ENCODE data around the gene FLT4.

Gene FLT4

GRCh38 chr5:180590543-180591310 is 58.7 kb downstream of the FLT4 start:
- no peak for DNase-seq

- DNase-seq: no peak
Measured at GRCh38 chr5:180589771-180590542, 59.4 kb downstream of the FLT4 start.

DNA sequence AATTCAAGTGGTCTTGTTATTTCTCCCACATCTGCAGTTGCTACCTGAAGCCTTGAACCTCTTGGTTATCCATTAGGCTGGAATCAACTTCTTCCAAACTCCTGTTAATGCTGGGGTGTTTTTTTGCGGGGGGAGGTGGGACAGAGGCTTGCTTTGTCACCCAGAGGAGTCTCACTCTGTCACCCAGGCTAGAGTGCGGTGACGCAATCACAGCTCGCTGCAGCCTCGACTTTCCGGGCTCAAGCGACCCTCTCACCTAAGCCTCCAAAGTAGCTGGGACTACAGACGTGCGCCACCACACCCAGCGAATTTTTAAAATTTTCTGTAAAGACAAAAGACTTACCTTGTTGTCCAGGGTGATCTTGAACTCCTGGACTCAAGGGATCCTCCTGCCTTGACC is 62.5 kb downstream of the FLT4 start:
- DNase-seq: no peak

DNA sequence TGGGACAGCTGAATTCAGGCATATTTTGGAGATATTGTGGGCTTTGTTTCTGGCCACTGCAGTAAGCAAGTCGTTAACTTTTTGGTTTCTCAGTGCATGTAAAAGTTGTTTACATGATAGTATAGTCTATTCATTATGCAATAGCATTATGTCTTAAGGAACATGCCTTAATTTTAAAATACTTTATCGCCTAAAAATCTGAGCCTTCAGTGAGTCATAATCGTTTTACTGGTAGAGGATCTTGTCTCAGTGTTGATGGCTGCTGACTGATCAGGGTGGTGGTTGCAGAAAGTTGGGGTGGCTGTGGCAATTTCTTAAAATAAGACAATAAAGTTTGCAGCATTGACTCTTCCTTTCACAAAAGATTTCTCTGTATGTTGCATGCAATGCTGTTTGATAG is 63.2 kb downstream of the FLT4 start:
- DNase-seq: no peak

DNA sequence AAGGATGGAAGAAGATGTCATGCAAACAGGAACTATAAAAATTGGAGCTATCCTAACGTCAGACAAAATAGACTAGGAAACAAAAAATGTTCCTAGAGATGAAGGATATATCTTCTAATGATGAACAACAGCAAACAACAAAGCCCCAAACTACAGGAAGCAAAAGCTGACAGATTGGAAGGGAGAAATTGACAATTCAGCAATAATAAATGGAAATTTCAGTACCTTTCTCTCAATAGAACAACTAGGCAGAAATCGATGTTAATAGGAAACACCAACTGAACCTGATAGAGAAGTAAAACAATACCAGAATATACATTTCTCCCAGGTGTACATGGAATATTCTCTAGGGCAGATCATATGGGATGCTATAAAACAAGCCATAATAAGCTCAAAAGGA is 65.7 kb downstream of the FLT4 start:
- DNase-seq: no peak

DNA sequence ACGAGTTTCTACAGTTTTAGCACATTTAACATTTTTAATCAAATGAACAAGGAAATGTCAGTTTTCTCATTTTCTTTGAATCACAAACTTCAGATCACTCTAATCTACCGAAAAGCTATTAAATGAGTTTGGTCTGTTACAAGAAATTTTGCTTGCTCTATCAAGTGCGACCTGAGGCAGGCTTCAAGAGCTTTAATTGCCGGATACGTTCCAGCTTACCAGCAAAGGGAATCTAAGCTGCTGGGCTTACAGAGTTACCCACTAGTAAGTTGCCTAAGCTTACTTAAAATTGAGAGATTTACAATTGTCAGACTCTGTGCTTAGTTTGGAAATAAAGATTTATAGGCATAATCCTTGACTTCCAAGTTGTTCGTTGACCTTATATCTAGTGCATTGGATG is 68.7 kb downstream of the FLT4 start:
- no peak for DNase-seq

DNA sequence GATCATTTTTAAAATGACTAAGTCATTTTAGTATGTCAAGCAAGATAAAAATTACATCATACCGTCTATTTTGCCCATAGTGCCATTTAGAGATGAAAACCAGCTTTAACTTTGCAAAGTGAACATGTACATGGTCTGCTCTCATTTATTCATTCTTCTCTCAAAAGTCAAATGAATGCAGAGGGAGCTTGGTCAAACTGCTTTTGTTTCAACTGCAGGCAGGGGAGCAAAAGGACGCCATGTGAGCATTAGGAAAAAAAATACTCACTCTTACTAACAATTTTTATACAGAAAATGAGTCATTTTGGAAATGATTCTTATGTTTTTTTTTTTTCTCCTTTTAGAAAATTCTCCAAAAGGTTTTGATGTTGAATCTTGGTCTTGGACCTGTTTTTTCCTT is 73.8 kb downstream of the FLT4 start:
- no peak for DNase-seq

DNA sequence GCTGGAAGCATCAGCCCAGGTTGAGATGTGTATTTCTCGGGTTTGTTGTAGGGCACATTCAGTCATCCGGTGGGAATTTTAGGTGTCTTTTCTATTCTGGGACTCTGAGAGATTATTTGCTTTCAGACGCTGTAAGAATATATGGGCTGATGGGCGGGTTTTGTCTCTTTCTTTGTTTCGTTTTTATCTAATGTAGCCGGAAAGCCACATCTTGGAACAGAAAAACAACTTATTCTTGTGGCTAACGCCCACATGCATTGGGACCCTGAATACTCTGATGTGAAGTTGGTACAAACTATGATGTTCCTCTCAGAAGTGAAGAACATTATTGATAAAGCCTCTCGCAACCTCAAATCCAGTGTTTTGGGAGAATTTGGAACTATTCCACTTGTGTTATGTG is 80.5 kb downstream of the FLT4 start:
- no peak for DNase-seq

- no peak for DNase-seq
Measured at GRCh38 chr5:180563994-180564393, 85.4 kb downstream of the FLT4 start.

- no peak for DNase-seq
Measured at GRCh38 chr5:180558232-180558631, 91.2 kb downstream of the FLT4 start.

- DNase-seq: no peak
Measured at GRCh38 chr5:180557217-180557809, 92.1 kb downstream of the FLT4 start.

- no peak for DNase-seq
Measured at GRCh38 chr5:180555168-180555921, 94.1 kb downstream of the FLT4 start.

GRCh38 chr5:180553530-180553929 is 95.9 kb downstream of the FLT4 start:
- DNase-seq: no peak

Measured in CD4-positive, alpha-beta T cell treated with Interferon alpha-2 for 1 hour (primary cell).